HL-60/S4 (cell line): ENCODE measurements around the gene CXCR3.

ENCODE experiments used
- in situ Hi-C: fragments of 300-500 bp; cut with MboI; formaldehyde crosslinking; loops from 2 replicates; pipeline ENCODE4 v1.14.3; 2022; ENCODE audit warnings: low sequenced_read_pairs

CXCR3 gene

GRCh38 chrX:71637253-71637618 lies 18.9 kb upstream of the CXCR3 start:
- in situ Hi-C loops = no loop called here

GRCh38 chrX:71636438-71637252 lies 18.3 kb upstream of the CXCR3 start:
- in situ Hi-C loops = no loop called here

- in situ Hi-C loops = no loop called here
These were observed 16.1 kb upstream of the CXCR3 start for GRCh38 chrX:71634366-71634765.

GRCh38 chrX:71632923-71633657 lies 14.8 kb upstream of the CXCR3 start:
- in situ Hi-C loops = no loop called here

GRCh38 chrX:71629467-71629866 lies 11.2 kb upstream of the CXCR3 start:
- in situ Hi-C loops = no loop called here

GRCh38 chrX:71627588-71628404 lies 9.5 kb upstream of the CXCR3 start:
- in situ Hi-C loops = no loop called here

GRCh38 chrX:71626576-71626975 lies 8.3 kb upstream of the CXCR3 start:
- in situ Hi-C loops = no loop called here

- in situ Hi-C loops = no loop called here
These were observed 7.2 kb upstream of the CXCR3 start for GRCh38 chrX:71625471-71625870.

- in situ Hi-C loops = no loop called here
These were observed 5.4 kb upstream of the CXCR3 start for GRCh38 chrX:71623714-71624113.

GRCh38 chrX:71622576-71623450 lies 4.5 kb upstream of the CXCR3 start:
- in situ Hi-C loops = no loop called here

- in situ Hi-C loops = no loop called here
These were observed 3.8 kb upstream of the CXCR3 start for GRCh38 chrX:71622032-71622575.

GRCh38 chrX:71621603-71622002 lies 3.3 kb upstream of the CXCR3 start:
- in situ Hi-C loops = no loop called here

- in situ Hi-C loops = no loop called here
These were observed 1.7 kb upstream of the CXCR3 start for GRCh38 chrX:71619986-71620385.

GRCh38 chrX:71619193-71619592 lies 882 bp upstream of the CXCR3 start:
- in situ Hi-C loops = no loop called here

GRCh38 chrX:71618787-71619186 lies 476 bp upstream of the CXCR3 start:
- in situ Hi-C loops = no loop called here

GRCh38 chrX:71617742-71618141 lies 569 bp downstream of the CXCR3 start:
- in situ Hi-C loops = no loop called here

- in situ Hi-C loops = no loop called here
These were observed 1.4 kb downstream of the CXCR3 start for GRCh38 chrX:71616672-71617529.

GRCh38 chrX:71615954-71616353 lies 2.4 kb downstream of the CXCR3 start:
- in situ Hi-C loops = no loop called here

- in situ Hi-C loops = no loop called here
These were observed 3.3 kb downstream of the CXCR3 start for GRCh38 chrX:71615056-71615455.
